Stimulated activated CD8-positive, alpha-beta memory T cell treated with anti-CD3 and anti-CD28 coated beads, Interleukin-12 subunit alpha, Interleukin-12 subunit beta, amount 100 ng/mL, for 1 hour (primary cell): Measurements from ENCODE around the gene GNAI2.

Experiments
- DNase-seq: peaks from one replicate; pipeline ENCODE4 v3.0.0-alpha.2; 2020; ENCODE audit warnings: low read depth

The GNAI2 gene

DNA sequence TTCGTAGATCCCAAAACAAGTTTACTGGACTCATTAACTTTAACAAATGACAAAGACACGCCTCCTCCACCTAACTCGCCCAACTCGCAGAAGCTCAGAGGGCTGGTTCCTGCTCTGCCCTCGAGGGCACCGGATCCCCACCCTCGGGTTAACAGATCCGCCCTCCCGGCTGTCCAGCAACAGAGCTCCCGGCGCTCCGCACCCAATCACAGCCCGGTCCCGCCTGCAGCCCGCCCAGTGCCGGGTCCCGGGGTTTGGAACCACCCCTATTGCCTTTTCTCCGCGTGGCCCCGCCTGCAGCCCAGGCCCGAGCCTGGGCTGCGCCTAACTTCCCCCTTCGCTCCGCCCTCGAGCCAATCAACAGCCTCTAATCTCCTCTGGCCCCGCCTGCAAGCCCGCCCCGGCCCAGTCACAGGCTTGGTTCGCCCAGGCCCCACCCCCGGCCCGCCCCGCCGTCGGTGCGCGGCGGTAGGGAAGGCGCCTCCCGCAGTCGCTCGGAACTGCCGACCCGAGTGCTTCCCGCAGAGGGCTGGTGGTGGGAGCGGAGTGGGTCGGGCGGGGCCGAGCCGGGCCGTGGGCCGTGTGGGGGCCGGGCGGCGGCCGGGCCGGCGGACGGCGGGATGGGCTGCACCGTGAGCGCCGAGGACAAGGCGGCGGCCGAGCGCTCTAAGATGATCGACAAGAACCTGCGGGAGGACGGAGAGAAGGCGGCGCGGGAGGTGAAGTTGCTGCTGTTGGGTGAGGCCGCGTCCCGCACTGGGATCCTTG, at the start of gene GNAI2:
TSS of gene GNAI2 (plus strand) at position 489 of the 768 bp plus-strand sequence. CDS start at position 621, 132 bp downstream.
- DNase-seq, result peak; percentile 97

DNA sequence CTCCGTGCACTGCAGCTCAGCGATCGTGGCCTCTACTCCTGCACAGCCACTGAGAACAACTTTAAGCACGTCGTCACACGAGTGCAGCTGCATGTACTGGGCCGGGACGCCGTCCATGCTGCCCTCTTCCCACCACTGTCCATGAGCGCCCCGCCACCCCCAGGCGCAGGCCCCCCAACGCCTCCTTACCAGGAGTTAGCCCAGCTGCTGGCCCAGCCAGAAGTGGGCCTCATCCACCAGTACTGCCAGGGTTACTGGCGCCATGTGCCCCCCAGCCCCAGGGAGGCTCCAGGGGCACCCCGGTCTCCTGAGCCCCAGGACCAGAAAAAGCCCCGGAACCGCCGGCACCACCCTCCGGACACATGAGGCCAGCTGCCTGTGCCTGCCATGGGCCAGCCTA, 48.3 kb upstream of the GNAI2 start:
- no peak for DNase-seq

GRCh38 chr3:50189274-50189673, 46.7 kb upstream of the GNAI2 start:
- no peak for DNase-seq

DNA sequence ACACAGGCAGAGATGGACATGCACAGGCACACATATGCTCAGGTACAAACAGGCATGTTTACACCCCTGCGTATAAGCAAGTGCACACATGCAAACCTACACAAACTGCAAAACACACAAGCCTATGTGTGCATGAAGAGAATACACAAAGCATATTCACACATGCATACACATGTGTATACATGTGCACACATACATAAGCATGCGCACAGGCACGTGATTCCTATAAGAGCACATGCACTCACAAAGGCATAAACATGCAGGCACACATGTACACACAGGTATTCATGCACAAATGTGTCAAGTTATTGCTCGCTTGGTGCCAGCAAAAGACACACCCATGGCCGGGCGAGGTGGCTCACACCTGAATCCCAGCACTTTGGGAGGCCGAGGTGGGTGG, 46.0 kb upstream of the GNAI2 start:
- DNase-seq, result no peak

GRCh38 chr3:50190936-50191660, 44.9 kb upstream of the GNAI2 start, which contains the start of gene GNAT1:
TSS of gene GNAT1 (plus strand) at chr3:50191610. CDS start at chr3:50191726, 116 bp downstream.
- DNase-seq, result no peak

- DNase-seq, result no peak
Observed at GRCh38 chr3:50192124-50192523, 43.9 kb upstream of the GNAI2 start.

DNA sequence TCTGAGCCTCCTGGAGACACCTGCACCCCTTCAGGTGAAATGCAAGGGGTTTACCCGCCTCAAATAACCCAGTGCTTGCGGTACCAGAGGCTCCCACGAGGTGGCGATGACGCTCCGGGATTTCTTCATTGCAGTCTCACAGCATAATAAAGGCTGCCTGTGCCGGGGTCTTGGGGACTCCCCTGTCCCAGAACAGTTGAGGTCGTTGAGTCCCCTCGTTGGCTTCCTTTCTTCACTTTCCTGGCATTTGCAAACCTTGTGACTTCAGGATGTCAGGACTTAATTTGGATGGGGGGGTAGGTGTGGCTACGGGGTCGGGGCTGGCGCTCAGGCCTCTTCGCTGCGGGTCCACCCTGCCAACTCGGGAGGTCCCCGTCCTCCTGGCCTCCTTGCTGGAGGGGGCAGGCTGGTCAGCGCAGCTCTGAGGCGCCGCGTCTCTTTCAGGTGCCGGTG, 43.3 kb upstream of the GNAI2 start:
- DNase-seq, result peak; percentile 71

- no peak for DNase-seq
Observed at GRCh38 chr3:50193286-50193685, 42.7 kb upstream of the GNAI2 start.

DNA sequence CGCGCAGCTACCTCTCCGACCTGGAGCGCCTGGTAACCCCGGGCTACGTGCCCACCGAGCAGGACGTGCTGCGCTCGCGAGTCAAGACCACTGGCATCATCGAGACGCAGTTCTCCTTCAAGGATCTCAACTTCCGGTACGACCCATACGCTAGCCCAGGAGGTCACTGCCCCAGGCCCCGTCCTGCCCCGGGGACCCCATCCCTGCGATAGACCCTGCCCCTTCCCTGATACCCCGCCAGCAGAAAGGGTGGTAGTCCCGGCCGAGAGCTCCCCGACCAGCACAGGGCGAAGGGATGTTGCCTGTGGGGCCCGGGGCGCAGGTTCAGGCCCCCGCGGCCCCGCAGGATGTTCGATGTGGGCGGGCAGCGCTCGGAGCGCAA, 42.3 kb upstream of the GNAI2 start:
- no peak for DNase-seq

GRCh38 chr3:50194128-50194902, 41.7 kb upstream of the GNAI2 start:
- peak; percentile 80 for DNase-seq

- DNase-seq, result no peak
Observed at GRCh38 chr3:50194903-50195500, 41.0 kb upstream of the GNAI2 start.

DNA sequence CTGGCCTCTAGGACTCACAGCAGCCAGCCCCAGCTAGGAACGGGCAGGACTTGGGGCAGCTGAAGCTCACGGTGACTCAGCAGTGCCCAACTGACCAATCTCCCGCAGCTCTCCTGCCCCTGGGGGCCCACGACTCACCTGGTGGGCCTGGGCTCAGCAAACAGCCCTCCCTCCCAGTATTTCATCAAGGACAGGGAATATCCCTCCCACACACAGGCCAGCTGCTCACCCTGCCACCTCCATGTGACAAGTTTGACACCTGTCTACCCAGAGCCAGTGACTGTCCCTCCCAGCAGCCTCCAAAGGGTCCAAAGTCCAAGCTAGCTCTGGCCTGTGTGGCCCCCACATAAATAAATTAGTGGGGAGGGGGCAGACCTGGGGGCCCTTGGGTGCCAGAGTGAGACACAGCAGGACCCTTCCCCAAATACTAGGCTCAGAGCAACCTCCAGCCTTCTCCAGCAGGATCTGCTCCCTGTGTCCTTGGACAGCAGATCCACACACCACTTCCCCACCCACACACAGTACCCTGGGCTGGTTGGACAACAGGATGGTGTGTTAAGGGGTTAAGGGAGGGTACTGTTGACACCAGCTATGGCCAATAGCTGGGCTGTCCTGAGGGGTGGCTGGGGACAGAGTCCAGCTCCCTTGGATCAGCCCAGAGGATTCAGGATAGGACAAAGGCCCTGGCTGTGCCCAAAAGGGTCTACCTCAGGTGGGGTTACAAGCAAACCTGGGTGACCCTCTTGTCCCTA, 40.3 kb upstream of the GNAI2 start:
- no peak for DNase-seq

DNA sequence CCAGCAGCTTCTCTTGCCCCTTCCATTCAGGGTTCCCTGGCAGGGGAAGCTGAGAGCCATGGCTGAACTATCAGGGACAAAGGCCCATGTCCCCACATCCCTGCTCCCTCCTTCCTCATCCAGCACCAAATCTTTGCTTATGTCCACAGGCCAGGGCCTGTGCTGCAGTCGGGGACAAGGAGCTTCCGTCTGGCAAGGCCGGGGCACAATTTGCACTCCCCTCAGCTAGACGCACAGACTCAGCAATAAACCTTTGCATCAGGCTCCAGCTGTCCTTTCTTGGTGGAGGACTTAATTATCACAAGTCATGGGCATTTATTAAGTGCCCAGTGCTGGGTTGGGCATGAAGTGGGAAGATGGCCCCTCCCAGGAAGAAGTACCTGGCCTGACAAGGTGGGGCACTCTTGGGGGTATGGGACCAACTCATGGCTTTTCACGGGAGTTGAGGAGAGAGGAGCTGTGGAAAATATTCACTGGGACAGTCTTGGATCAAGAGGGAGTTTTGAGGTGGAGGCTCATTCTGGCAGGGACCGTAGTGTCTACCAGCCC, 39.7 kb upstream of the GNAI2 start:
- no peak for DNase-seq

- DNase-seq, result no peak
Observed at GRCh38 chr3:50201573-50202315, 34.3 kb upstream of the GNAI2 start.

DNA sequence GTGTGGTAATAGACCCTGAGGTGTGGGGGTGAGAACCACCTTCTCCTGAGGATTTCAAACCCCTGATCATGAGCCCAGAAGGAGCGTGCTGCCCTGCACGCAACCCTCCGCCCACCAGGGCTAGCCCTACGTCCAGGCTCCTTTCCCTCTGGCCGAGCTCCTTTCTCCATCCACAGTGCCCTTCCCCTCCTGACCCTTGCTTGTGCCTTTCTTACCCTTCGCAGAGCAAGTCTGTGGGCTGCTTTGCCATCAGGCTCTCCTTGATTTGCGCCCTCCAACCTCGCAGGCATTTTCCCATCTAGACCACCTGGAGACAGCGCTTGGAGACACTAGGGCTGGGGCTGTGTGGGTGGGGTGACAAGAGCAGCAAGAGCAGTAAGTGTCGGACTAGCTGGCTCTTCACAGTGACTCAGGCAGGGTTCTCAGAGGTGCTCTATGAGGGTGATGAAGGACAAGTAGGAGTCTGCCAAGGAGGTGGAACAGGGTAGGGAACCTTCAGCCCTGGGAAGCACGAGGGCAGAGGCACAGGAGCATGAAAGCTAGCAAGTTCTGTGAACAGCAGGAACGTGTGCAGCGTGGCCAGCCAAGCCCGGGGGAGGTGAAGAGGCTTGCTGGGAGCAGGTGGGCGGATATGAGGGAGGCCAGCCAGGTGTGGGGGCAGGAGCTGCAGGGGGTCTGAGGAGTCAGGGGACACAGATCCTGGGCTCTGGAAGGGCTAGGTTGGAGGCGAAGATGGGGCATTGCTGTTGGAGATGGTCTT, 33.5 kb upstream of the GNAI2 start:
- DNase-seq, result no peak

- DNase-seq, result no peak
Observed at GRCh38 chr3:50203113-50203808, 32.7 kb upstream of the GNAI2 start.

GRCh38 chr3:50203809-50204803, 31.9 kb upstream of the GNAI2 start:
- no peak for DNase-seq
